ENCODE results near the gene NUDT14.

The NUDT14 gene

DNA sequence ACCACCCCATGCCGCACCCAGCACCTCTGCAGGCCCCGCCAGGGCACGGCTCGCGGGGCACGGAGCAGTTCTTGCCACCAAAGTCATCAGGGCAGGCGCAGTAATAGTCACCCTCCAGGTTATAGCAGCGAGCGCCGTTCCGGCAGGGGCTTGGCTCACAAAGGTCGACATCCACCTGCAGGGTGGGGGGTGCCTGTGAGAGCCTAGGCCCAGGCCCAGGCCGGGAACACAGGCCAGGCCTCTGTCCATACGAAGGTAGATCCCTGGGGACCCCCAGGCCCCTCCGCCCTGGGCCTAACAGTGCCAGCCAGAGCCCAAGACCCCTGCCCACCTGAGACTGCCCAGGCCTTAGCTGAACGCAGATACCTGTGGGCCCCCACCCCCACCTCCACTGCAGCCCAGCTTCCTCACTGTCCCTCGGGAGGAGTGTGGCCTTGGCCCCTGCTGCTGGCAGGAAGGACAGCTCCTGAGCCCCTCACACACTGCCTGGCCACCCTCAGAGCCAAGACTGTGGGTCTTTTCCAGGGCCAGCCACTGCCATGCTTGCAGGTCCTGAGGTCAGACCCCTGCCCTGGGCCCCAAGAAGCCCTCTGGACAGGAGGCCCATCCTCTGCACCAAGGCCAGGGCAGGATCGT is 31.8 kb downstream of the NUDT14 start:
- no peak for DNase-seq (ENCODE audit: low read depth)
- H3K4me3 ChIP-seq (ENCODE audit: low read depth, low read length), result no peak overlapping the region
- TF ChIP-seq MYC (IDR thresholded peaks at IDR 0.05; ENCODE audit: low read depth, low read length), result no peak
- TF ChIP-seq, protein P1, sequence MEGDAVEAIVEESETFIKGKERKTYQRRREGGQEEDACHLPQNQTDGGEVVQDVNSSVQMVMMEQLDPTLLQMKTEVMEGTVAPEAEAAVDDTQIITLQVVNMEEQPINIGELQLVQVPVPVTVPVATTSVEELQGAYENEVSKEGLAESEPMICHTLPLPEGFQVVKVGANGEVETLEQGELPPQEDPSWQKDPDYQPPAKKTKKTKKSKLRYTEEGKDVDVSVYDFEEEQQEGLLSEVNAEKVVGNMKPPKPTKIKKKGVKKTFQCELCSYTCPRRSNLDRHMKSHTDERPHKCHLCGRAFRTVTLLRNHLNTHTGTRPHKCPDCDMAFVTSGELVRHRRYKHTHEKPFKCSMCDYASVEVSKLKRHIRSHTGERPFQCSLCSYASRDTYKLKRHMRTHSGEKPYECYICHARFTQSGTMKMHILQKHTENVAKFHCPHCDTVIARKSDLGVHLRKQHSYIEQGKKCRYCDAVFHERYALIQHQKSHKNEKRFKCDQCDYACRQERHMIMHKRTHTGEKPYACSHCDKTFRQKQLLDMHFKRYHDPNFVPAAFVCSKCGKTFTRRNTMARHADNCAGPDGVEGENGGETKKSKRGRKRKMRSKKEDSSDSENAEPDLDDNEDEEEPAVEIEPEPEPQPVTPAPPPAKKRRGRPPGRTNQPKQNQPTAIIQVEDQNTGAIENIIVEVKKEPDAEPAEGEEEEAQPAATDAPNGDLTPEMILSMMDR (IDR thresholded peaks at IDR 0.05; ENCODE audit: low read depth, low read length), result no peak
- TF ChIP-seq POLR2A (IDR thresholded peaks at IDR 0.05; ENCODE audit: extremely low read depth, insufficient read length), result no peak
- TF ChIP-seq, protein P2, sequence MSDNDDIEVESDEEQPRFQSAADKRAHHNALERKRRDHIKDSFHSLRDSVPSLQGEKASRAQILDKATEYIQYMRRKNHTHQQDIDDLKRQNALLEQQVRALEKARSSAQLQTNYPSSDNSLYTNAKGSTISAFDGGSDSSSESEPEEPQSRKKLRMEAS (IDR thresholded peaks at IDR 0.05; ENCODE audit: low read depth, low read length), result no peak

- H3K4me3 ChIP-seq (ENCODE audit: low read depth, low read length), result no peak overlapping the region
- TF ChIP-seq, protein P1 (IDR thresholded peaks at IDR 0.05; ENCODE audit: low read depth, low read length), result no peak
- TF ChIP-seq, protein P2 (IDR thresholded peaks at IDR 0.05; ENCODE audit: low read depth, low read length), result no peak
- TF ChIP-seq MYC (IDR thresholded peaks at IDR 0.05; ENCODE audit: low read depth, low read length), result no peak
- TF ChIP-seq POLR2A (IDR thresholded peaks at IDR 0.05; ENCODE audit: extremely low read depth, insufficient read length), result no peak
- DNase-seq (ENCODE audit: low read depth), result no peak
These were observed 32.4 kb downstream of the NUDT14 start for GRCh38 chr14:105148604-105149145.

GRCh38 chr14:105147671-105148603 is 33.2 kb downstream of the NUDT14 start:
- no peak for DNase-seq (ENCODE audit: low read depth)
- TF ChIP-seq, protein P1 (IDR thresholded peaks at IDR 0.05; ENCODE audit: low read depth, low read length), result no peak
- TF ChIP-seq MYC (IDR thresholded peaks at IDR 0.05; ENCODE audit: low read depth, low read length) (no peak), POLR2A (IDR thresholded peaks at IDR 0.05; ENCODE audit: extremely low read depth, insufficient read length) (no peak)
- TF ChIP-seq, protein P2 (IDR thresholded peaks at IDR 0.05; ENCODE audit: low read depth, low read length), result no peak
- H3K4me3 ChIP-seq (ENCODE audit: low read depth, low read length), result no peak overlapping the region

- H3K4me3 ChIP-seq (ENCODE audit: low read depth, low read length), result no peak overlapping the region
- TF ChIP-seq, protein P2 (IDR thresholded peaks at IDR 0.05; ENCODE audit: low read depth, low read length), result no peak
- DNase-seq (ENCODE audit: low read depth), result no peak
These were observed 34.0 kb downstream of the NUDT14 start for GRCh38 chr14:105146976-105147635.

- no peak overlapping the region for H3K4me3 ChIP-seq (ENCODE audit: low read depth, low read length)
- no peak for DNase-seq (ENCODE audit: low read depth)
- TF ChIP-seq, protein P1 (IDR thresholded peaks at IDR 0.05; ENCODE audit: low read depth, low read length), result no peak
- TF ChIP-seq POLR2A (IDR thresholded peaks at IDR 0.05; ENCODE audit: extremely low read depth, insufficient read length), result no peak
These were observed 34.7 kb downstream of the NUDT14 start for GRCh38 chr14:105146181-105146975.

Measured in NB4 (cell line).